ENCODE results near the gene ETS1. TPM values are rescaled to one million over a fixed set of nuclear protein-coding genes. Genes with fewer than 3 reads are reported as not detected.
A peak's percentile ranks its signal among the peaks of the same experiment; 100 is the strongest.

ETS1 gene
- total RNA-seq, 2 donors from 2014 or later = 33.6 to 116 TPM

DNA sequence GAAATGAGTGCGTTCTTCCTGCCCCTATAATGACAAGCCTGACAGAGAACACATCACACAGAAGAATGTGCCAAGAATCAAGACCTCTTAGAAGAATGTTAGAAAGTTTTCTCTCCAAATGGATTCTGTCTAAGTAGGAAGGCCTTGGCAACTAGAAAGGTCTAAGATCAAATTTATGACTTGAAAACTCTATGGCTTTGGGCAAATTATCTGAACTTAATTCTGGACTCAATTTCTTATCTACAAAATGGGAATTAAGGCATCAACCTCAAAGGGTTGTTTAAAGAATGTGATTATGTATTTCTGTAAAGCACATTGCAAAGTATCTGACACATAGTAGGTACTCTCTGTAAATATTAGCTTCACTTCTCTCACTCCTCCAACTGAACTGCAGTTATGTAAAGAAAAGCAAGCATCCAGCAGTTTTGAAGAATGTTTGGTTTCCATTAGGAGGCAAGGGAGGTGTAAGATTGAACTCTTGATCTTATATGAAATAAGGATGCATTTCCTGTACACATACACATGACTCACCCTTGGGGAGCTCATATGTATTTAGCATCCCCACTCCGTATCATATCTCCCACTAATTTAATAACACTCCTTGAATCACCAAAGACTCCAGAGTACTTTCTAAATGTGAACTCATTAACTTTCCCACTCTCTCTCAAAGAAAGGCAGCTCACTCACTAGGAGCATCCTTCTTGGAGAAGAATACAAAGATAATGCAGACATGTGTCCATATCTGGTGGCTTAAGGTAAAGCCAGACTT is 77.6 kb downstream of the ETS1 start:
- TF ChIP-seq, protein P1, sequence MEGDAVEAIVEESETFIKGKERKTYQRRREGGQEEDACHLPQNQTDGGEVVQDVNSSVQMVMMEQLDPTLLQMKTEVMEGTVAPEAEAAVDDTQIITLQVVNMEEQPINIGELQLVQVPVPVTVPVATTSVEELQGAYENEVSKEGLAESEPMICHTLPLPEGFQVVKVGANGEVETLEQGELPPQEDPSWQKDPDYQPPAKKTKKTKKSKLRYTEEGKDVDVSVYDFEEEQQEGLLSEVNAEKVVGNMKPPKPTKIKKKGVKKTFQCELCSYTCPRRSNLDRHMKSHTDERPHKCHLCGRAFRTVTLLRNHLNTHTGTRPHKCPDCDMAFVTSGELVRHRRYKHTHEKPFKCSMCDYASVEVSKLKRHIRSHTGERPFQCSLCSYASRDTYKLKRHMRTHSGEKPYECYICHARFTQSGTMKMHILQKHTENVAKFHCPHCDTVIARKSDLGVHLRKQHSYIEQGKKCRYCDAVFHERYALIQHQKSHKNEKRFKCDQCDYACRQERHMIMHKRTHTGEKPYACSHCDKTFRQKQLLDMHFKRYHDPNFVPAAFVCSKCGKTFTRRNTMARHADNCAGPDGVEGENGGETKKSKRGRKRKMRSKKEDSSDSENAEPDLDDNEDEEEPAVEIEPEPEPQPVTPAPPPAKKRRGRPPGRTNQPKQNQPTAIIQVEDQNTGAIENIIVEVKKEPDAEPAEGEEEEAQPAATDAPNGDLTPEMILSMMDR (IDR thresholded peaks at IDR 0.05) = no peak
- H3K36me3 ChIP-seq = peaks cover 2% of the 10 kb centered on the region
- H3K27ac ChIP-seq = no peak overlapping the region
- DNase-seq (ENCODE audit: low spot score) = no peak
- H3K9me3 ChIP-seq = no peaks in the 10 kb centered on the region
- ATAC-seq (ENCODE audit: insufficient number of reproducible peaks, low FRiP score, low read depth) = no peak
- H3K4me3 ChIP-seq = no peak overlapping the region
- H3K4me1 ChIP-seq (ENCODE audit: control insufficient read depth in 1 of 2, low read depth in 2 of 2) = peaks cover 59 to 85% of the 10 kb centered on the region in 2 donors
- H3K27me3 ChIP-seq (replicated peaks; ENCODE audit: insufficient read depth) = no peaks in the 10 kb centered on the region

DNA sequence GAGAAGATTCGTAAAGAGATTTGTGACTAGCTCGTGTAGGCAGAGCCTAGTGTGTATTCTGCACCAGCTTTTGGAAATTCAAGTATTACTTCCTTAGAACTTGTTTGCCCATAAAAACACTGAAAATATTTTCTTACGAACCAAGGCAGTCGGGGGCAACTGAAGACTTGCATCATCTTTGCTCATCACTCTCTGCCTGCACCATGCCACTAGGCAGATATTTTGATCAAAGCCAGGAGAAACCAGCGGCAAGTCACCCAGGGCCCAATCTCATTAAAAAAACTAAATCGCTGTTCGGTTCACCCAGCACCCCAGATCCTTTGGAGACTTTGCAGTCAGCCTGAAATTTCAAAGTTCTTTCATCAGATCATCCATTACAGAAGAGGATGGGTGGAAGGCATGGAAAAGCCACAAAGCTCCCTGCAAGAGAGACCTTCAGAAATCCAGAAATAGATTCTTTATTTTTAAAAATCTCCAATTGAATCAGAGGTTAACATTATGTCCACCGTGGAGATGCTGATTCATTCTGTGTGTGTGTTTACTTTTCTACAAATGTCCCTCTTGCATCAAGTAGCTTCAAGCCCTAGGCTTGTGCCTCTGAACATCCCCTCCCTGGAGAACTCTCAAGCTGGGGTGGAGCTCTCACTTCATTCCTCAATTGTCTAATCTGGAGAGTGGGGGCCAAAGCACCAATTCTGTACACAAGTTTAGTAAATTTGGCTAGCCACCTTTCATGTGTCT is 78.4 kb downstream of the ETS1 start:
- DNase-seq (ENCODE audit: low spot score) (no peak), ATAC-seq (ENCODE audit: insufficient number of reproducible peaks, low FRiP score, low read depth) (no peak)
- Histone ChIP-seq H3K27me3 (replicated peaks; ENCODE audit: insufficient read depth) (no peaks in the 10 kb centered on the region), H3K4me3 (no peak overlapping the region), H3K36me3 (peaks cover 2% of the 10 kb centered on the region), H3K9me3 (no peaks in the 10 kb centered on the region), H3K4me1 (ENCODE audit: control insufficient read depth in 1 of 2, low read depth in 2 of 2) (peaks cover 59 to 85% of the 10 kb centered on the region in 2 donors), H3K27ac (peak overlapping the region in 1 of 2 donors; percentile 93)
- TF ChIP-seq, protein P1 (IDR thresholded peaks at IDR 0.05) = no peak

DNA sequence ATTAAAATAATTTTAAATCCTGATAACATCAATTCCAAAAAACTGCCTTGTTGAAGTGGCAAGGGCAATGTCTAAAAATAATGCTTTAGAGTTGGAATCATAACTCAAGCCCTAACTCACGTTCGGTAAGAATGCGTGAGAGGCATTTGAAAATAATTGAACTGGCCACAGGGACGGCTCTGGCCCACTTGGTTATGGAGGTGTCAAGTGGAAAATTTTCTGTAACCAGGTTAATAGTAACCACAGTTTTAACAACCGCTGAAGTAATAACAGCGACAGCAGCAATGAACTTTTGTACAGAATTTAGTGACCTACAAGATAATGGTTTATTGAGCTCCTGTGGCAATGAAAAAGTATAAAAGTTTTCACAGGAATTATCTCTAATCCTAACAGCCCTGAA is 79.4 kb downstream of the ETS1 start:
- peak overlapping the region; percentile 84 to 93 for H3K27ac ChIP-seq
- ATAC-seq (ENCODE audit: insufficient number of reproducible peaks, low FRiP score, low read depth) = no peak
- H3K4me1 ChIP-seq (ENCODE audit: control insufficient read depth in 1 of 2, low read depth in 2 of 2) = peaks cover 70 to 92% of the 10 kb centered on the region in 2 donors

DNA sequence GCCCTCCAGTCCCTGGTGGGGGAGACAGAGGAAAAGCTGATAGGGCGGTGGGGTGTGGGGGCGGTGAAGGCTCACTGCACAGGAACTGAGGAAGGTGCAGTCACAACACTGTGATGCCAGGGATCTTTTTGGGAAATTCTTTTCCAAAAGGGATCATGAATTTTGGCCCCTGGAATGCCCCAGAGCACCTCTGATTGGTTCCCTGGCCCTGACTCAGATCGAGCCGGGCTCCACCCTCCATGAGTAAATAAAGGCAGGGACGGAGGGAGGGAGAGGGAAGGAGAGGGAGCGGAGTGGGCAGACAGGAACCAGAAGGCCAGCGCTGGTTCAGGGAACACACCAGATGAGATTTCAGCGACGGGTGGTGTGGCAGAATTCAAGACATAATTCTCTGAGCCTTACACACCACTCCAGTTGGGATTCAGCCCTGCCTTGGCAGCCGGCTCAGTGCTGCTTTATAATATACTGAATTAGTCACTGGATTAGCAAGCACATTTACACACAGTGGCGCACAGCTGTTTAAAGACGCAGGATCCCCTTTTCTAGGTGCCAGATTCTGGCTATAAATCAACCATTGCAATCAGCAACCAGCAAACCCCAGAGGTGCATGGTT is 80.3 kb downstream of the ETS1 start:
- peak; percentile 93 for DNase-seq (ENCODE audit: low spot score)
- peak overlapping the region; percentile 67 for H3K4me3 ChIP-seq
- TF ChIP-seq, protein P1 (IDR thresholded peaks at IDR 0.05) = no peak
- no peaks in the 10 kb centered on the region for H3K36me3 ChIP-seq
- H3K9me3 ChIP-seq = no peaks in the 10 kb centered on the region
- H3K27ac ChIP-seq = peak overlapping the region; percentile 84 to 93
- no peaks in the 10 kb centered on the region for H3K27me3 ChIP-seq (replicated peaks; ENCODE audit: insufficient read depth)
- peaks cover 75 to 96% of the 10 kb centered on the region in 2 donors for H3K4me1 ChIP-seq (ENCODE audit: control insufficient read depth in 1 of 2, low read depth in 2 of 2)
- ATAC-seq (ENCODE audit: insufficient number of reproducible peaks, low FRiP score, low read depth) = peak; percentile 89

More for the DNA sequence above, 79.4 kb downstream of the ETS1 start:
- Histone ChIP-seq H3K9me3 (no peaks in the 10 kb centered on the region), H3K36me3 (peaks cover 2% of the 10 kb centered on the region), H3K4me3 (peak overlapping the region; percentile 67), H3K27me3 (replicated peaks; ENCODE audit: insufficient read depth) (no peaks in the 10 kb centered on the region)
- DNase-seq (ENCODE audit: low spot score) = no peak
- TF ChIP-seq, protein P1 (IDR thresholded peaks at IDR 0.05) = no peak

DNA sequence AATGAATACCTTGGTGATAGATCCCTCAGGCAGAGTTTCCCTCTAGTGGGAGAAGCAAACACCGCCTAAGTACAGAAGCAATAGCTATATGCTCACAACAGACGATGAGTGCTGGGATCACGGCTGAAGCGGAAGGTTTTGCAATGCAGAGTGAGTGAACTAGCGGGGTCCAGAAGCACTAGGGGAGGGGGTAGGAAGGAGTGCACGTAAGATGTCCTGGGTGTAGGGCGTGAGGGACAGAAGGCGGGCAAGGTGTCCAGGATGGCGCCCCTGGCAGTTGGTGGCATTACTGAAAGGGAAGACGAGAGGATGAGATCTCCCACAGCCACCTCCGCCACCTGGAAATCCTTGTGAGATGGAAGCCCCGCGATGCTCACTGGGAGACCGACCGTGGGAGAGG is 81.0 kb downstream of the ETS1 start:
- TF ChIP-seq, protein P1 (IDR thresholded peaks at IDR 0.05) = no peak
- Histone ChIP-seq H3K9me3 (no peaks in the 10 kb centered on the region), H3K27me3 (replicated peaks; ENCODE audit: insufficient read depth) (no peaks in the 10 kb centered on the region), H3K4me3 (peak overlapping the region; percentile 67), H3K4me1 (ENCODE audit: control insufficient read depth in 1 of 2, low read depth in 2 of 2) (peaks cover 77 to 96% of the 10 kb centered on the region in 2 donors), H3K27ac (peak overlapping the region; percentile 84 to 93), H3K36me3 (no peaks in the 10 kb centered on the region)
- no peak for DNase-seq (ENCODE audit: low spot score)
- ATAC-seq (ENCODE audit: insufficient number of reproducible peaks, low FRiP score, low read depth) = no peak
